Central memory CD4-positive, alpha-beta T cell (primary cell): ENCODE data around the gene DHDH.
"Not testable (repeated sequence)": the region's sequence is repeated elsewhere in the genome, so short reads cannot be mapped to it uniquely, and the experiment has no call there.

ENCODE experiments used
- DNase-seq: peaks from one replicate; pipeline ENCODE4 v3.0.0; 2022
- total RNA-seq, 3 experiments: gene quantifications; one replicate each; lab custom pipeline; 2026; lab: John Stamatoyannopoulos, UW

DHDH gene
- total RNA-seq: 0.04 to 0.96 (median 0.44) reads per million in 3 experiments

GRCh38 chr19:48933382-48933932, at the start of gene DHDH:
DHDH (plus strand) TSS chr19:48933699; CDS start chr19:48933722, 23 bp downstream.
- DNase-seq: peak; percentile 85

GRCh38 chr19:48883726-48884125, 49.8 kb upstream of the DHDH start:
- DNase-seq: no peak

- no peak for DNase-seq
Measured at GRCh38 chr19:48887861-48888612, 45.5 kb upstream of the DHDH start.

GRCh38 chr19:48889496-48889895, 44.0 kb upstream of the DHDH start:
- not testable (repeated sequence) for DNase-seq

GRCh38 chr19:48890551-48890950, 42.9 kb upstream of the DHDH start:
- DNase-seq: no peak

GRCh38 chr19:48895226-48895625, 38.3 kb upstream of the DHDH start:
- DNase-seq: no peak

GRCh38 chr19:48896191-48896720, 37.2 kb upstream of the DHDH start:
- DNase-seq: no peak

GRCh38 chr19:48897181-48897580, 36.3 kb upstream of the DHDH start:
- no peak for DNase-seq

- DNase-seq: not testable (repeated sequence)
Measured at GRCh38 chr19:48899386-48899749, 34.1 kb upstream of the DHDH start.

- peak; percentile 97 for DNase-seq
Measured at GRCh38 chr19:48899781-48900476, 33.6 kb upstream of the DHDH start, which contains the start of gene NUCB1. NUCB1 (plus strand) TSS chr19:48900312; CDS start chr19:48900797, 485 bp downstream.

- peak; percentile 40 for DNase-seq
Measured at GRCh38 chr19:48900477-48901406, 32.8 kb upstream of the DHDH start.

- DNase-seq: not testable (repeated sequence)
Measured at GRCh38 chr19:48902291-48902690, 31.2 kb upstream of the DHDH start.

- not testable (repeated sequence) for DNase-seq
Measured at GRCh38 chr19:48903788-48904187, 29.7 kb upstream of the DHDH start.

GRCh38 chr19:48905664-48906063, 27.8 kb upstream of the DHDH start:
- DNase-seq: no peak

GRCh38 chr19:48906324-48906723, 27.2 kb upstream of the DHDH start:
- no peak for DNase-seq

- no peak for DNase-seq
Measured at GRCh38 chr19:48907671-48908070, 25.8 kb upstream of the DHDH start.

- not testable (repeated sequence) for DNase-seq
Measured at GRCh38 chr19:48909424-48910077, 23.9 kb upstream of the DHDH start.

GRCh38 chr19:48910803-48911202, 22.7 kb upstream of the DHDH start:
- DNase-seq: no peak

GRCh38 chr19:48913114-48913889, 20.2 kb upstream of the DHDH start:
- peak; percentile 22 for DNase-seq

GRCh38 chr19:48914181-48914580, 19.3 kb upstream of the DHDH start:
- DNase-seq: no peak

GRCh38 chr19:48915757-48916156, 17.7 kb upstream of the DHDH start:
- DNase-seq: no peak
